Measurements from ENCODE around the gene MATR3.
A peak's percentile ranks its signal among the peaks of the same experiment; 100 is the strongest.

MATR3 gene

GRCh38 chr5:139294374-139295165 is 1.0 kb downstream of the MATR3 start:
- H3K9me3 ChIP-seq (ENCODE audit: control insufficient read depth, insufficient read depth, low read length), result no peaks in the 10 kb centered on the region
- H3K36me3 ChIP-seq (ENCODE audit: control insufficient read depth, insufficient read depth, low read length), result no peaks in the 10 kb centered on the region
- H3K4me1 ChIP-seq (ENCODE audit: control insufficient read depth, insufficient read depth, low read length), result peaks cover 23% of the 10 kb centered on the region
- no peaks in the 10 kb centered on the region for H3K27me3 ChIP-seq (ENCODE audit: control insufficient read depth, insufficient read depth, low read length)
- peak overlapping the region; percentile 99 for H3K4me3 ChIP-seq (ENCODE audit: low read depth, low read length)
- H3K9ac ChIP-seq (ENCODE audit: low read depth, low read length), result peak overlapping the region; percentile 100

GRCh38 chr5:139295346-139296057 is 2.0 kb downstream of the MATR3 start:
- H3K36me3 ChIP-seq (ENCODE audit: control insufficient read depth, insufficient read depth, low read length), result no peaks in the 10 kb centered on the region
- peak overlapping the region; percentile 100 for H3K9ac ChIP-seq (ENCODE audit: low read depth, low read length)
- H3K4me1 ChIP-seq (ENCODE audit: control insufficient read depth, insufficient read depth, low read length), result peaks cover 24% of the 10 kb centered on the region
- peak overlapping the region; percentile 99 for H3K4me3 ChIP-seq (ENCODE audit: low read depth, low read length)
- H3K9me3 ChIP-seq (ENCODE audit: control insufficient read depth, insufficient read depth, low read length), result no peaks in the 10 kb centered on the region
- H3K27me3 ChIP-seq (ENCODE audit: control insufficient read depth, insufficient read depth, low read length), result no peaks in the 10 kb centered on the region

- Histone ChIP-seq H3K36me3 (ENCODE audit: control insufficient read depth, insufficient read depth, low read length) (no peaks in the 10 kb centered on the region), H3K9ac (ENCODE audit: low read depth, low read length) (no peak overlapping the region), H3K4me1 (ENCODE audit: control insufficient read depth, insufficient read depth, low read length) (peaks cover 24% of the 10 kb centered on the region), H3K27me3 (ENCODE audit: control insufficient read depth, insufficient read depth, low read length) (no peaks in the 10 kb centered on the region), H3K4me3 (ENCODE audit: low read depth, low read length) (peak overlapping the region; percentile 99), H3K9me3 (ENCODE audit: control insufficient read depth, insufficient read depth, low read length) (no peaks in the 10 kb centered on the region)
Observed at GRCh38 chr5:139296198-139296597, 2.7 kb downstream of the MATR3 start.

- Histone ChIP-seq H3K9ac (ENCODE audit: low read depth, low read length) (no peak overlapping the region), H3K4me3 (ENCODE audit: low read depth, low read length) (peak overlapping the region; percentile 99), H3K4me1 (ENCODE audit: control insufficient read depth, insufficient read depth, low read length) (peaks cover 26% of the 10 kb centered on the region), H3K9me3 (ENCODE audit: control insufficient read depth, insufficient read depth, low read length) (no peaks in the 10 kb centered on the region), H3K36me3 (ENCODE audit: control insufficient read depth, insufficient read depth, low read length) (no peaks in the 10 kb centered on the region), H3K27me3 (ENCODE audit: control insufficient read depth, insufficient read depth, low read length) (no peaks in the 10 kb centered on the region)
Observed at GRCh38 chr5:139296862-139297326, 3.4 kb downstream of the MATR3 start.

- no peak overlapping the region for H3K9ac ChIP-seq (ENCODE audit: low read depth, low read length)
- no peaks in the 10 kb centered on the region for H3K36me3 ChIP-seq (ENCODE audit: control insufficient read depth, insufficient read depth, low read length)
- H3K27me3 ChIP-seq (ENCODE audit: control insufficient read depth, insufficient read depth, low read length), result no peaks in the 10 kb centered on the region
- H3K9me3 ChIP-seq (ENCODE audit: control insufficient read depth, insufficient read depth, low read length), result no peaks in the 10 kb centered on the region
- H3K4me1 ChIP-seq (ENCODE audit: control insufficient read depth, insufficient read depth, low read length), result peaks cover 27% of the 10 kb centered on the region
- no peak overlapping the region for H3K4me3 ChIP-seq (ENCODE audit: low read depth, low read length)
Observed at GRCh38 chr5:139297439-139298133, 4.0 kb downstream of the MATR3 start.

- no peak overlapping the region for H3K9ac ChIP-seq (ENCODE audit: low read depth, low read length)
- H3K36me3 ChIP-seq (ENCODE audit: control insufficient read depth, insufficient read depth, low read length), result no peaks in the 10 kb centered on the region
- H3K4me1 ChIP-seq (ENCODE audit: control insufficient read depth, insufficient read depth, low read length), result peaks cover 29% of the 10 kb centered on the region
- no peak overlapping the region for H3K4me3 ChIP-seq (ENCODE audit: low read depth, low read length)
- H3K27me3 ChIP-seq (ENCODE audit: control insufficient read depth, insufficient read depth, low read length), result no peaks in the 10 kb centered on the region
- no peaks in the 10 kb centered on the region for H3K9me3 ChIP-seq (ENCODE audit: control insufficient read depth, insufficient read depth, low read length)
Observed at GRCh38 chr5:139298242-139298641, 4.7 kb downstream of the MATR3 start.

GRCh38 chr5:139299486-139299885 is 5.9 kb downstream of the MATR3 start:
- H3K4me3 ChIP-seq (ENCODE audit: low read depth, low read length), result no peak overlapping the region
- no peaks in the 10 kb centered on the region for H3K9me3 ChIP-seq (ENCODE audit: control insufficient read depth, insufficient read depth, low read length)
- H3K4me1 ChIP-seq (ENCODE audit: control insufficient read depth, insufficient read depth, low read length), result peaks cover 33% of the 10 kb centered on the region
- no peak overlapping the region for H3K9ac ChIP-seq (ENCODE audit: low read depth, low read length)
- H3K27me3 ChIP-seq (ENCODE audit: control insufficient read depth, insufficient read depth, low read length), result no peaks in the 10 kb centered on the region
- H3K36me3 ChIP-seq (ENCODE audit: control insufficient read depth, insufficient read depth, low read length), result no peaks in the 10 kb centered on the region

GRCh38 chr5:139301808-139302499 is 8.4 kb downstream of the MATR3 start:
- Histone ChIP-seq H3K9me3 (ENCODE audit: control insufficient read depth, insufficient read depth, low read length) (no peaks in the 10 kb centered on the region), H3K4me1 (ENCODE audit: control insufficient read depth, insufficient read depth, low read length) (peaks cover 35% of the 10 kb centered on the region), H3K27me3 (ENCODE audit: control insufficient read depth, insufficient read depth, low read length) (no peaks in the 10 kb centered on the region), H3K4me3 (ENCODE audit: low read depth, low read length) (no peak overlapping the region), H3K36me3 (ENCODE audit: control insufficient read depth, insufficient read depth, low read length) (no peaks in the 10 kb centered on the region), H3K9ac (ENCODE audit: low read depth, low read length) (no peak overlapping the region)

- no peak overlapping the region for H3K4me3 ChIP-seq (ENCODE audit: low read depth, low read length)
- no peaks in the 10 kb centered on the region for H3K27me3 ChIP-seq (ENCODE audit: control insufficient read depth, insufficient read depth, low read length)
- H3K4me1 ChIP-seq (ENCODE audit: control insufficient read depth, insufficient read depth, low read length), result peaks cover 22% of the 10 kb centered on the region
- H3K9me3 ChIP-seq (ENCODE audit: control insufficient read depth, insufficient read depth, low read length), result no peaks in the 10 kb centered on the region
- no peaks in the 10 kb centered on the region for H3K36me3 ChIP-seq (ENCODE audit: control insufficient read depth, insufficient read depth, low read length)
- no peak overlapping the region for H3K9ac ChIP-seq (ENCODE audit: low read depth, low read length)
Observed at GRCh38 chr5:139304391-139305324, 11.1 kb downstream of the MATR3 start.

GRCh38 chr5:139306197-139306596 is 12.7 kb downstream of the MATR3 start:
- no peak overlapping the region for H3K4me3 ChIP-seq (ENCODE audit: low read depth, low read length)
- H3K36me3 ChIP-seq (ENCODE audit: control insufficient read depth, insufficient read depth, low read length), result no peaks in the 10 kb centered on the region
- no peaks in the 10 kb centered on the region for H3K27me3 ChIP-seq (ENCODE audit: control insufficient read depth, insufficient read depth, low read length)
- no peaks in the 10 kb centered on the region for H3K9me3 ChIP-seq (ENCODE audit: control insufficient read depth, insufficient read depth, low read length)
- peaks cover 33% of the 10 kb centered on the region for H3K4me1 ChIP-seq (ENCODE audit: control insufficient read depth, insufficient read depth, low read length)
- H3K9ac ChIP-seq (ENCODE audit: low read depth, low read length), result no peak overlapping the region
